Measurements from ENCODE around the gene RNF133. TPM values are rescaled to one million over a fixed set of nuclear protein-coding genes. Genes with fewer than 3 reads are reported as not detected.

The RNF133 gene
- total and polyA plus RNA-seq, 4 donors, result 0.05 to 9.1 (median 1.2) TPM

DNA sequence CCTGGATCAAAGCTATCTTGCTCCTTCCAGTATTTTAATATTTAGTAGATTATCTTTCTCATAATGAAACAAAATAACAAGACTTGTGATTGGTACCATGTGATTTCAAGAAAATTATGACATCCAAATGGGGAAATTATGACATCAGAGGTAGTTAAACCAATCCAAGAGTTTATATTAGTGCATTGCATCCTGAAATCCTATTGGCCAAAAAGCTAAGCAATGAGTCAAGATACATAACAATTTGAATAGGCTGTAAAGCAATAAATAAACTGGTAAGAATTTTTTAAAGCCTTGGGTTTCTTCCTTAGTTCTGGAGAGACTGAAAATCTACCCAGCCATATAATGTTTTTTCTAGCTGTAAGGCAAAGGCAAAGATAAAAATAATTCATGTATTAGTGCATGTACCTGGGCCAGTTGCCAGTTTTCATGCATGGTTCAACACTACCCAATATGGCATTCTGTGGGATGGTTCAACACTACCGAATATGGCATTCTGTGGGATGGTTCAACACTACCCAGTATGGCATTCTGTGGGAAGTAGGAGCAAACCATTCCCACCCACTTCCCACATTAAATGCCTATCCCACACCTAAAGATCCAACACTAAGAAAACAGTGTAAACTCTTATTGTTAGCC lies 4.1 kb upstream of the RNF133 start, which contains the start of gene RNF148:
Gene RNF148, minus strand, starts transcription at position 51 of the 639 bp plus-strand sequence. CDS start 172 bp downstream, outside the sequence.
- H3K27me3 ChIP-seq (ENCODE audit: control insufficient read depth in 3 of 3, insufficient read depth in 3 of 3, low read length in 2 of 3), result no peaks in the 10 kb centered on the region
- ATAC-seq (ENCODE audit: insufficient read depth, low FRiP score) (no peak), DNase-seq (no peak)
- no peaks in the 10 kb centered on the region for H3K9me3 ChIP-seq (ENCODE audit: control insufficient read depth in 4 of 4, insufficient read depth in 3 of 4, low read length in 3 of 4)
- WGBS, 2 donors, result 83 to 95% methylated on average over 1 of the region's 1 CpG
- H3K27ac ChIP-seq (ENCODE audit: low read depth in 1 of 2, low read length in 1 of 2), result no peak within 1 kb of the TSS
- no peak within 1 kb of the TSS for H3K9ac ChIP-seq (ENCODE audit: insufficient read depth in 1 of 2, low read length in 2 of 2)
- H3K4me1 ChIP-seq (ENCODE audit: control insufficient read depth in 5 of 5, insufficient read depth in 5 of 5, low read length in 5 of 5), result no peaks in the 10 kb centered on the region
- TF ChIP-seq, protein P1, sequence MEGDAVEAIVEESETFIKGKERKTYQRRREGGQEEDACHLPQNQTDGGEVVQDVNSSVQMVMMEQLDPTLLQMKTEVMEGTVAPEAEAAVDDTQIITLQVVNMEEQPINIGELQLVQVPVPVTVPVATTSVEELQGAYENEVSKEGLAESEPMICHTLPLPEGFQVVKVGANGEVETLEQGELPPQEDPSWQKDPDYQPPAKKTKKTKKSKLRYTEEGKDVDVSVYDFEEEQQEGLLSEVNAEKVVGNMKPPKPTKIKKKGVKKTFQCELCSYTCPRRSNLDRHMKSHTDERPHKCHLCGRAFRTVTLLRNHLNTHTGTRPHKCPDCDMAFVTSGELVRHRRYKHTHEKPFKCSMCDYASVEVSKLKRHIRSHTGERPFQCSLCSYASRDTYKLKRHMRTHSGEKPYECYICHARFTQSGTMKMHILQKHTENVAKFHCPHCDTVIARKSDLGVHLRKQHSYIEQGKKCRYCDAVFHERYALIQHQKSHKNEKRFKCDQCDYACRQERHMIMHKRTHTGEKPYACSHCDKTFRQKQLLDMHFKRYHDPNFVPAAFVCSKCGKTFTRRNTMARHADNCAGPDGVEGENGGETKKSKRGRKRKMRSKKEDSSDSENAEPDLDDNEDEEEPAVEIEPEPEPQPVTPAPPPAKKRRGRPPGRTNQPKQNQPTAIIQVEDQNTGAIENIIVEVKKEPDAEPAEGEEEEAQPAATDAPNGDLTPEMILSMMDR (IDR thresholded peaks at IDR 0.05; ENCODE audit: control extremely low read depth, extremely low read depth), result no peak
- H3K36me3 ChIP-seq (ENCODE audit: control insufficient read depth in 4 of 4, insufficient read depth in 4 of 4, low read length in 4 of 4), result peaks cover 0 to 4% (median 0%) of the 10 kb centered on the region in 4 donors
- no peak within 1 kb of the TSS for H3K4me3 ChIP-seq

DNA sequence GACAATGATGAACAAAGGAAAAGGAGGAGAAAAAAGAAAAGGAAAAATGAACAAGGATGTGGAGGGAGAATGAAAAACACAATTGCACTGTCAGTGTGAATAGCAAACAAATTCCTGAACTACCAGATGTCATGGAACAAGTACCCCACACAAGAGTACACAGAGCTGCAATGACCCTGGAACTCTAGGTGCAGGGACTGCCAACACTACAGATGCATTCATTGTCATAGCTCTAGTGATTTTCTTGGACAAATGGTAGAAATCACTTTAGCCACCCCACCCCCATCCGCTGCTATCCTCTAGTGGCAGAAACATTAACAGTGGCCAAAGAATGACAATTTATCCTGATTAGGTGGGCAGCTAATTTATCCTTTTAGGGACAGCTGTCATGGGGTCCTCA lies 3.1 kb downstream of the RNF133 start:
- DNase-seq, result no peak
- Histone ChIP-seq H3K4me3 (no peak overlapping the region), H3K27me3 (ENCODE audit: control insufficient read depth in 3 of 3, insufficient read depth in 3 of 3, low read length in 2 of 3) (no peaks in the 10 kb centered on the region), H3K4me1 (ENCODE audit: control insufficient read depth in 5 of 5, insufficient read depth in 5 of 5, low read length in 5 of 5) (peaks cover 0 to 2% (median 0%) of the 10 kb centered on the region in 5 donors), H3K9ac (ENCODE audit: insufficient read depth in 1 of 2, low read length in 2 of 2) (no peak overlapping the region), H3K27ac (ENCODE audit: low read depth in 1 of 2, low read length in 1 of 2) (no peak overlapping the region), H3K36me3 (ENCODE audit: control insufficient read depth in 4 of 4, insufficient read depth in 4 of 4, low read length in 4 of 4) (no peaks in the 10 kb centered on the region), H3K9me3 (ENCODE audit: control insufficient read depth in 4 of 4, insufficient read depth in 3 of 4, low read length in 3 of 4) (no peaks in the 10 kb centered on the region)
- WGBS, 2 donors, result 87 to 94% methylated on average over 1 of the region's 1 CpG
- TF ChIP-seq, protein P1 (IDR thresholded peaks at IDR 0.05; ENCODE audit: control extremely low read depth, extremely low read depth), result no peak
- ATAC-seq (ENCODE audit: insufficient read depth, low FRiP score), result no peak

DNA sequence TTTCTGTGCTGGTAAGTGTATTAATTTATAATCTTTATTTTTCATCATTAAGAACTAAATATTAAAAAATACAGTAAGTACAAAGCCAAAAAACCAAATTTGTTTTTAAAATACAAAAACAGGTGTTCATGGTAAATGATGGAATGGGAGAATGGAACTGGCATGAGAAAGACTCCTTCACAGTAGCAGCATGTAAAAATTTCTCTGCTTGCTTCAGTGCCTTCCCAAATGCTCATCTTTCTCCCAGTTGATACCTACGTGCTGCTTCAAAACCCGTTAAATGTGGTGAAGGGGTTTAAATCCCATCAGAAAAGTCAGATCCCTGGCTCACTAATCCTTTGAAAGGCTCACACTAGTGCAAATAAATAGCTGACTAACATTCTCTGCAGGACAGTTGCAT lies 4.2 kb downstream of the RNF133 start:
- no peak overlapping the region for H3K9ac ChIP-seq (ENCODE audit: insufficient read depth in 1 of 2, low read length in 2 of 2)
- TF ChIP-seq, protein P1 (IDR thresholded peaks at IDR 0.05; ENCODE audit: control extremely low read depth, extremely low read depth), result no peak
- no peaks in the 10 kb centered on the region for H3K9me3 ChIP-seq (ENCODE audit: control insufficient read depth in 4 of 4, insufficient read depth in 3 of 4, low read length in 3 of 4)
- H3K4me3 ChIP-seq, result no peak overlapping the region
- H3K27me3 ChIP-seq (ENCODE audit: control insufficient read depth in 3 of 3, insufficient read depth in 3 of 3, low read length in 2 of 3), result no peaks in the 10 kb centered on the region
- DNase-seq, result no peak
- ATAC-seq (ENCODE audit: insufficient read depth, low FRiP score), result no peak
- no peaks in the 10 kb centered on the region for H3K36me3 ChIP-seq (ENCODE audit: control insufficient read depth in 4 of 4, insufficient read depth in 4 of 4, low read length in 4 of 4)
- no peak overlapping the region for H3K27ac ChIP-seq (ENCODE audit: low read depth in 1 of 2, low read length in 1 of 2)
- peaks cover 0 to 2% (median 0%) of the 10 kb centered on the region in 5 donors for H3K4me1 ChIP-seq (ENCODE audit: control insufficient read depth in 5 of 5, insufficient read depth in 5 of 5, low read length in 5 of 5)
- WGBS, 2 donors, result 86 to 89% methylated on average over 2 of the region's 2 CpGs

All from lung (tissue), 12 donors.